KOPT-K1 (cell line): ENCODE data around the gene NPBWR2.
A peak's percentile ranks its signal among the peaks of the same experiment; 100 is the strongest.

ENCODE experiments used
- H3K27ac ChIP-seq: fragments of 200-600 bp; sonication (generic); 2 replicates; pipeline ENCODE4 v1.5.1; 2016; ENCODE audit warnings: antibody characterized with exemption, mild to moderate bottlenecking, low read depth, low read length; ENCODE audit not compliant: poor library complexity, severe bottlenecking
- H3K36me3 ChIP-seq: fragments of 200-600 bp; sonication (generic); 2 replicates; pipeline ENCODE4 v1.5.1; 2017; ENCODE audit warnings: antibody characterized with exemption, mild to moderate bottlenecking, low read length, moderate library complexity; ENCODE audit not compliant: insufficient read depth
- H3K9me3 ChIP-seq: fragments of 200-600 bp; sonication (generic); 2 replicates; pipeline ENCODE4 v1.5.1; 2017; ENCODE audit warnings: antibody characterized with exemption, low read length, mild to moderate bottlenecking; ENCODE audit not compliant: insufficient read depth, poor library complexity, severe bottlenecking

NPBWR2 gene

GRCh38 chr20:64071341-64072332 is 35.7 kb downstream of the NPBWR2 start:
- Histone ChIP-seq H3K36me3 (peaks cover 42% of the 10 kb centered on the region), H3K9me3 (no peaks in the 10 kb centered on the region), H3K27ac (no peak overlapping the region)

DNA sequence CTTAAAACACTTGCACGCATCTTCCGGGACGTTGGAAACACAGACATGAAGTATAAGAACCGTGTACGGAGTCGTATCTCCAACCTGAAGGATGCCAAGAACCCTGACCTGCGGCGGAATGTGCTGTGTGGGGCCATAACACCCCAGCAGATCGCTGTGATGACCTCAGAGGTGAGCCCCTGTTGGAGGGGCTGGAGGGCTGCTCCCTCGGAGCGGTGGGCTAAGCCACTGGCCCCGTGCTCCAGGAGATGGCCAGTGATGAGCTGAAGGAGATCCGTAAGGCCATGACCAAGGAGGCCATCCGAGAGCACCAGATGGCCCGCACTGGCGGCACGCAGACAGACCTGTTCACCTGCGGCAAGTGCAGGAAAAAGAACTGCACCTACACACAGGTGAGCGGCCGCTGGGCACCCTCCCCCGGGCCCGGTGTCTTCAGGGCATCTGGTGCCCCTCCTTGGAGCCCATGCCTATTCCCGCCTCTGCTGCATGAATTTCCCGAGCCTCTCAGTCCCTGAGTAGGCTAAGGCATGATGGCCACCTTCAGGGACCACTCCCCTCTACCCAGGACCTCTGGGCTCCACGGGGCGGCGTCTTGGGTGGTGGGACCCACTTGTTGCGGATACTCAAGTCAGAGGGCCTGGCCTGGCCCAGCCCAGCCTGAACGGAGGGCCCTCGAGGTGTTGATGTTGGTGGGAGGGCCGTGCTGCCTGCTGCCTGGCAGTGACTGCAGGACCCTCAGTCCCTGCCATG is 36.9 kb downstream of the NPBWR2 start:
- Histone ChIP-seq H3K36me3 (peaks cover 39% of the 10 kb centered on the region), H3K27ac (no peak overlapping the region), H3K9me3 (no peaks in the 10 kb centered on the region)

DNA sequence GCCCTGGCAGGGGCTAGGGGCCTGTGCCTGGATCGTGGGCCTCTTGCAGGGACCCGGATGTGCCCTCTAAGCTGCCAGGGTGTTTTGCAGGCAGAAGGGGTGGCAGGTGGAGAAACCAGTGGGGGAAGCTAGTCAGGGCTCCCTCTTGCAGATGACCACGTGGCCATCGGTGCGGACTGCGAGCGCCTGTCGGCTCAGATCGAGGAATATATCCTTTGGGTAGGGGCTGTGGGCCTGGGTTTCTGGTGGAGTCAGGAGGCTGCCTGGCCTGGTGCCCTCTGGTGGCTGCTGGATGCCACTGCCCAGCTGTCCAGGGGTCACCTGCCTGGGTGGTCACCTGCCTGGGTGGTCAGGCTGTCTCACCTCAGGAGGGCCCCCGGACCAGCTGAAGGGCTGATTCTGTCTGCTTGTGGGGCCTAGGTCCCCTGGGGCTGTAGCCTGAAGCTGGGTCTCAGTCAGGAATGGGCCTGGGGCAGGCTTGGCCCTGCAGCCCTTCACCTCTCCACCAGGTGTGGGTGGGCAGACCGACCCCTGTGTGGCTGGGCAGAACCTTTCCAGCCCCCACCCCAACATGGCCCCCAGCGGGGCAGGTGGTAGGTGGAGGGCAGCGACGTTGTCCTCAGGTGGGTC is 37.6 kb downstream of the NPBWR2 start:
- H3K36me3 ChIP-seq, result peaks cover 32% of the 10 kb centered on the region
- H3K9me3 ChIP-seq, result no peaks in the 10 kb centered on the region
- no peak overlapping the region for H3K27ac ChIP-seq

DNA sequence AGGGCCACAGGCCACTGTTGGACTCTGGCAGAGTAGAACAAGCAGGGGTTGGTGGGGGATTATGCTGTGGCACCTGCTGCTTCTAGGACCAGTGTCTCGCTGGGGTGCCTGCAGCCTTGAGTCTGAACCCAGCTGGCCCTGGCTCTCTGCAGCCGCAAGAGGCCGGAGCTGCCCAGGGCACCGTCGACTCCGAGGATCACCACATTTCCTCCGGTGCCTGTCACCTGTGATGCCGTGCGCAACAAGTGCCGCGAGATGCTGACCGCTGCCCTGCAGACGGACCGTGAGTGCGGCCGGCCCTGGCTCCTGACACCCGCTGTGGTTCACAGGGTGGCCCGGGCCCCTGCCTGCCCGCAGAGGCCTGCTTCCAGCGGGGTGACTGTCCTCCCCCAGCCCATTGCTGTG is 38.2 kb downstream of the NPBWR2 start:
- no peak overlapping the region for H3K27ac ChIP-seq
- no peaks in the 10 kb centered on the region for H3K9me3 ChIP-seq
- peaks cover 27% of the 10 kb centered on the region for H3K36me3 ChIP-seq

DNA sequence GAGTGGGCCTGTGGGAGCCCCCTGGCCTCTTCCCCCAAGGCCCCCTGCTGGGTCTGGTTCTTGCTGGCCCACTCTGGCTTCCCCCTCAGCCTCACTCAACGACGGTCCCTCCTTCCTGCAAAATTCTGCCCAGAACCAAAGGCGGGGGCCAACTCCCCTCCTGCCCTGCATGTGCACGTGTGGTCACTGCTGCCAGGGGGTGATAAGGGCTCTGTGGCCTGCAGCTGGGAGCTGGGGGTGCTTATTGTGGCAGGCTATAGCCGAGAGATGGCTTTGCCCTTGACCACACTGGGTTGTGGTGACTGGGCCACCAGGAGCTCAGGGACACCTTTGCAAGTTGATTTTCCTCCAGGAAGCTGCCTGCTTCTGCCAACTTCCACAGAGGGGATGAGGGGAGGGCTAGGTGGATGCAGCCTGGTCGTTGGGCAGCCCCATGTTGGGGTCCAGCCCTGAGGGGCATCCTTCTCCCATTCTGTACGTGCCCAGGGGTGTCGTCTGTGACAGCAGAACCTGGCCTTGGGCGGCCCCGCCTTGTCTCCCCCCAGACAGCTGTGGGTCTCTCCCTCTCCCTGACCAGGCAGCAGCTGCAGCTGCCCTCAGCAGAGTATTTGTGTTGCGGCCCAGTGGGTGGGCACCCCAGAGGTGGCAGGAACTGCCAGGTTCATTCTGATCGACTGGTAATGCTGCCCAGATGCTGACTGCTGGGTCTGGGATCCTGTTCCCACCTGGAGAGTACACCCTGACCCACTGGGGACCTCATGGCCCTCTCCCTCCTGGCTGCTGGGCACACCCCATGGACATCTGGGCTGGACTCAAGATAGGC is 38.8 kb downstream of the NPBWR2 start:
- peaks cover 21% of the 10 kb centered on the region for H3K36me3 ChIP-seq
- H3K9me3 ChIP-seq, result no peaks in the 10 kb centered on the region
- H3K27ac ChIP-seq, result no peak overlapping the region

DNA sequence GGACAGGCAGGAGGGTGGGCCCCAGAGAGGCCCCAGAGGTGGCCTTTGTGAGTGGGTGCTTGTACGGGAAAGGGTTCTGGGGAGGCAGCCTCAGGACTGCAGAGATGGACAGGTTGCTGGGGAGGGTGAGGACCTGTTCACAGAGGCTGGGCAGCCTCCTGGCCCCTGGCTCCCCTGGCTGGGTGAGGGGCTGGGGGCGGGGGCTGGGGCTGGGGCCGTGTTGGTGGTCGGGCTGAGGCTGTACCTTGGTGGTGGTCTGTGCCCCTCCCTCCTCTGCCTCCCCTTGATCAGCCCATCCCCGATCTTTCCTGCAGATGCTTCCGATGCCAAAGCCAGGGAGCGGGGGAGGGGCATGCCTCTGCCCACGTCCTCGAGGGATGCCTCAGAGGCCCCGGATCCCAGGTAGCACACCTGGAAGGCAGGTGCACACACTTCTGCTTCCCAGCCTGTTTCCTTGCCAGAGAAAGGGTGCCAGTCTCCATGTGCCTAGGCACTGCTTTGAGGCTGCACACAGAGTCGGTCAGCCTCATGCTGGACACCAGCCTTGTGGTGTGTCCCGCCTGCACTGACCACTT is 39.5 kb downstream of the NPBWR2 start:
- Histone ChIP-seq H3K9me3 (no peaks in the 10 kb centered on the region), H3K36me3 (peaks cover 13% of the 10 kb centered on the region), H3K27ac (no peak overlapping the region)

DNA sequence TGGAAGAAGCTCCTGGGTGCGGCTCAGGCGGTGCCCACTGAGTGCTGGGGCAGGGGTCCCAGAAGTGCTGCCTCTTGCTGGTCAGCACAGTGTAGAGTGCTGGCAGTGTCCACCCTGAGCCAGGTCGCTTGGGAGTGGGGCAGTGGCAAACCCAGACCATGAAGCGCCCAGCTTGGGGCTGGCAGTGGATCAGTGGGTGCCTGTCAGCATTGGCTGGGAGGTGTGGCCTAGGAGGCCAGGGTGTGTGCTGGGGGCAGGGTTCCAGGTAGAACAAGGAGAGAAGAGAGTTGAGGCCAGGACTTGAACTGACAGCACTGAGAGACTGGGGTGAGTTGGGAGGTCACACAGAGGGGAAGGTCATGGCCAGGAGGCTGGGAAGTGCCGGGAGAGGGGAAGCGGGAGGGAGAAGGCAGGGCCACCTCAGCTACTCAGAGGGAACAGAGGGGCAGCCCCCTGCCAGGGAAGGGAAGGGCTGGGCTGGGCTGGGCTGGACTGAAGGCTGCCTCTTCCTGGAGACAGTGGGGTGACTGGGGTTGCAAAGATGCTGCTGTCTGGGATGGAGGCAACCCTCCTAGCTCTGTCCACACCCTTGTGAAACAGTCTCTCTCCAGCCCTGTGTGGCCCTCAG is 40.2 kb downstream of the NPBWR2 start:
- H3K36me3 ChIP-seq, result peaks cover 6% of the 10 kb centered on the region; the same call in 1 of the 2 replicates
- no peaks in the 10 kb centered on the region for H3K9me3 ChIP-seq
- no peak overlapping the region for H3K27ac ChIP-seq

- Histone ChIP-seq H3K9me3 (no peaks in the 10 kb centered on the region), H3K27ac (peak overlapping the region; percentile 76), H3K36me3 (no peaks in the 10 kb centered on the region)
Measured at GRCh38 chr20:64065974-64066343, 41.4 kb downstream of the NPBWR2 start.

- Histone ChIP-seq H3K9me3 (no peaks in the 10 kb centered on the region), H3K36me3 (no peaks in the 10 kb centered on the region), H3K27ac (peak overlapping the region; percentile 76)
Measured at GRCh38 chr20:64065062-64065973, 42.0 kb downstream of the NPBWR2 start.

DNA sequence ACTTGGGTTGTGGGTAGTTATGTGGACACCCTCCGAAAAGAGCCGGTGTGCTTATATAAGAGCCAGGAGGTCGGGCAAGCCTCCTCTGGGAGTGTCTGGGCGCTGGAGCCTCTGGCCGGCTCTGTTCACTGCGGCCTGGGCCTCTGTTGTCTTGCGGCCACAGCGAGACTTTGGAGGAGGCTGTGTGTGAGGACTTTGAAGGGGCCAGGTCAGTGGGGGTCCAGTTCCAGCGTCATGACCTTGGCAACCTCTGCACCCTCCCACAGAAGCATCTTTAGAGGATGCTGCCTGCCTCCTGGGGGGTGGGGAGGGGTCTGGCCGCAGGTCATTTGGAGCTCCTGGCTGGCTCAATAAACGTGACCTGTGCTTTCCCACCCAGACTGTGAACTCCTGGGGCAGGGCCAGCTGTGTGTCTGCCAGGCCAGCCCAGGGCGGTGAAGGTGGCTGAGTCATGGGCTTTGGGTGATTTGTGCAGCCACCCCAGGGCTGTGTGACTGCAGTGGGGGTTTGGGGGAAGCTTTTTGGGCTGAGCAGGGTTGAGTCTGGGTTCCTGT is 43.1 kb downstream of the NPBWR2 start:
- Histone ChIP-seq H3K27ac (peak overlapping the region; percentile 76), H3K36me3 (no peaks in the 10 kb centered on the region), H3K9me3 (no peaks in the 10 kb centered on the region)

DNA sequence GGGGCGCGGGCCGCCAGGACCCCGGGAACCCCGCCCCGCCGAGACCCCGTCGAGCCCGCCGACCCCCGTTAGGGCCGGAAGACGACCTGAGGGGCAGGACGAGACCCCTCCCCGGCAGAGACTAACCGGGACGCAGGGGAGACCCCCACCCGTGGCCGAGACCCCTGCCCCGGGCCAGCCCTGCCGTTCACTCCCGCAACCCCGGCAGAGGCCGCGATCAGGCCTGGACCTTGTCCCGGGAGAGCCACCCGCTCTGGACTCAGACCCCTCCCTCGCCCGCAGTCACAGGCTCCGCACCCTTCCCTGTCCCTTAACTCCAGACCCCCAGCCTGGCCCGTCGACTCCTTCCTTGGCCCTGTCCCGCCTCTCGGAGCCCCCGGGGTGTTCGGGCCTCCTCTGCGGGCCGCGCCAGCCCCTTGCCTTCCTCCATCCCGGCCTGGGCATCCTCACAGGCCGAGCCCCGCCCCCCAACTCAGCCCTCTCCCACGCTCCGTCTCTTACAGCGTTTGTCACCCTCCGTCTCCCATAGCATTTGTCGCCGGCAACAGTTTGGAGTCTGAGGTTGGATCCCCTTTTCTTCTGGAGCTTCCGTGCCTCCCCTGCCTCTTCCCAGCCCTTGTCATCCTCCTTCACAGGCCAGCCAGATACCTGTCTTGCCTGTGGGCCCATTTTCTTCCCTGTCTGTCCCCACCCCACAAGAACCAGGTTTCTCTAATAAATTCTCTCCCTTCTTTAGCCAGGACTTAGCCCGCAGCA is 43.8 kb downstream of the NPBWR2 start:
- no peaks in the 10 kb centered on the region for H3K9me3 ChIP-seq
- no peaks in the 10 kb centered on the region for H3K36me3 ChIP-seq
- H3K27ac ChIP-seq, result peak overlapping the region; percentile 58

- Histone ChIP-seq H3K27ac (peak within 1 kb of the TSS; percentile 58), H3K9me3 (no peaks in the 10 kb centered on the region), H3K36me3 (no peaks in the 10 kb centered on the region)
Measured at GRCh38 chr20:64062596-64063388, 44.6 kb downstream of the NPBWR2 start, which contains the start of gene TCEA2. TSS of gene TCEA2 (plus strand) at chr20:64063198. CDS start at chr20:64063313, 115 bp downstream.
